Mesenchymal stem cell (in vitro differentiated cells and primary cell): ENCODE data around the gene CEP97.
A peak's percentile ranks its signal among the peaks of the same experiment; 100 is the strongest.
"Not testable (repeated sequence)": the region's sequence is repeated elsewhere in the genome, so short reads cannot be mapped to it uniquely, and the experiment has no call there.

Experiments
- DNase-seq: peaks from one replicate; pipeline ENCODE4 v3.0.0-alpha.2; 2013
- H2AFZ ChIP-seq: one replicate; pipeline ENCODE4 v1.6.1; 2013; ENCODE audit warnings: low read depth, mild to moderate bottlenecking, control low read depth, inconsistent platforms, low read length, moderate library complexity
- H2AK5ac ChIP-seq: 2 replicates; pipeline ENCODE4 v1.6.1; 2013; ENCODE audit warnings: low read length, moderate library complexity, mild to moderate bottlenecking, inconsistent platforms; ENCODE audit not compliant: severe bottlenecking
- H2BK120ac ChIP-seq: one replicate; pipeline ENCODE4 v1.6.1; 2013; ENCODE audit warnings: low read depth, mild to moderate bottlenecking, inconsistent platforms, low read length, moderate library complexity
- H2BK12ac ChIP-seq, 2 experiments: one replicate each; pipeline ENCODE4 v1.6.1; 2013; ENCODE audit warnings: inconsistent platforms in 2 of 2, low read length in 2 of 2, mild to moderate bottlenecking in 2 of 2, moderate library complexity in 2 of 2, control low read depth in 1 of 2
- H2BK15ac ChIP-seq: one replicate; pipeline ENCODE4 v1.6.1; 2013; ENCODE audit warnings: mild to moderate bottlenecking, low read depth, inconsistent platforms; ENCODE audit not compliant: poor library complexity, severe bottlenecking
- H2BK5ac ChIP-seq: 2 replicates; pipeline ENCODE4 v1.6.1; 2013; ENCODE audit warnings: low read depth, mild to moderate bottlenecking, low read length, control low read depth, inconsistent platforms; ENCODE audit not compliant: poor library complexity, severe bottlenecking
- H3K14ac ChIP-seq, 2 experiments: one replicate each; pipeline ENCODE4 v1.6.1; 2013; ENCODE audit warnings: inconsistent platforms in 2 of 2, low read length in 2 of 2, control low read depth in 1 of 2, mild to moderate bottlenecking in 1 of 2, moderate library complexity in 1 of 2
- H3K18ac ChIP-seq, 2 experiments: one replicate each; pipeline ENCODE4 v1.6.1; 2013; ENCODE audit warnings: inconsistent platforms in 2 of 2, low read length in 2 of 2, control low read depth in 1 of 2, low read depth in 1 of 2, mild to moderate bottlenecking in 1 of 2
- H3K23ac ChIP-seq, 2 experiments: one replicate each; pipeline ENCODE4 v1.6.1; 2013; ENCODE audit warnings: inconsistent platforms in 2 of 2, low read length in 2 of 2, mild to moderate bottlenecking in 2 of 2, moderate library complexity in 2 of 2, control low read depth in 1 of 2
- H3K27ac ChIP-seq: 2 replicates; pipeline ENCODE4 v1.5.1; 2013; ENCODE audit warnings: mild to moderate bottlenecking, moderate library complexity, low read length, control low read depth, inconsistent platforms; ENCODE audit not compliant: poor library complexity, severe bottlenecking
- H3K27me3 ChIP-seq, 2 experiments: 2 replicates each; pipeline versions ENCODE4 v1.6.1 to v1.7.0; 2013; ENCODE audit warnings: low read length in 2 of 2, mild to moderate bottlenecking in 2 of 2, moderate library complexity in 2 of 2, control low read depth in 1 of 2, inconsistent platforms in 1 of 2; ENCODE audit not compliant: control insufficient read depth in 1 of 2, insufficient read depth in 1 of 2
- H3K36me3 ChIP-seq, 2 experiments: 2 replicates each; pipeline versions ENCODE4 v1.6.1 to v1.7.0; 2013; ENCODE audit warnings: low read length in 2 of 2, control low read depth in 1 of 2, inconsistent platforms in 1 of 2, low read depth in 1 of 2, mild to moderate bottlenecking in 1 of 2; ENCODE audit not compliant: insufficient read depth in 2 of 2, control insufficient read depth in 1 of 2
- H3K4ac ChIP-seq, 2 experiments: one replicate each; pipeline ENCODE4 v1.6.1; 2013; ENCODE audit warnings: inconsistent platforms in 2 of 2, low read length in 2 of 2, mild to moderate bottlenecking in 2 of 2, moderate library complexity in 2 of 2, control low read depth in 1 of 2, low read depth in 1 of 2
- H3K4me1 ChIP-seq: 2 replicates; pipeline ENCODE4 v1.6.1; 2013; ENCODE audit warnings: low read depth, low read length, control low read depth; ENCODE audit not compliant: control insufficient read depth, insufficient read depth
- H3K4me2 ChIP-seq: 2 replicates; pipeline ENCODE4 v1.6.1; 2013; ENCODE audit warnings: low read length, mild to moderate bottlenecking, inconsistent platforms; ENCODE audit not compliant: poor library complexity, severe bottlenecking
- H3K4me3 ChIP-seq, 2 experiments: 2 replicates each; pipeline versions ENCODE4 v1.5.1 to v1.7.0; 2013; ENCODE audit warnings: low read length in 2 of 2, mild to moderate bottlenecking in 2 of 2, control low read depth in 1 of 2, low read depth in 1 of 2; ENCODE audit not compliant: insufficient read depth in 1 of 2
- H3K79me1 ChIP-seq: replicated peaks from 2 replicates; pipeline ENCODE4 v1.6.1; 2013; ENCODE audit warnings: mild to moderate bottlenecking, control low read depth, low read length, inconsistent platforms; ENCODE audit not compliant: poor library complexity, severe bottlenecking
- H3K9ac ChIP-seq: 2 replicates; pipeline ENCODE4 v1.7.0; 2013; ENCODE audit warnings: mild to moderate bottlenecking, low read length, moderate library complexity
- H3K9me3 ChIP-seq: 2 replicates; pipeline ENCODE4 v1.7.0; 2013; ENCODE audit warnings: mild to moderate bottlenecking, low read length; ENCODE audit not compliant: control insufficient read depth
- H4K8ac ChIP-seq: one replicate; pipeline ENCODE4 v1.6.1; 2013; ENCODE audit warnings: inconsistent platforms, mild to moderate bottlenecking, low read length, moderate library complexity
- H4K91ac ChIP-seq: one replicate; pipeline ENCODE4 v1.6.1; 2013; ENCODE audit warnings: mild to moderate bottlenecking, low read length, inconsistent platforms
- WGBS: methylation state at CpG from one replicate; pipeline ENCODE4 v1.1.7; 2013; ENCODE audit warnings: mixed read lengths; 5-methylcytosine and 5-hydroxymethylcytosine counted together

The CEP97 gene

DNA sequence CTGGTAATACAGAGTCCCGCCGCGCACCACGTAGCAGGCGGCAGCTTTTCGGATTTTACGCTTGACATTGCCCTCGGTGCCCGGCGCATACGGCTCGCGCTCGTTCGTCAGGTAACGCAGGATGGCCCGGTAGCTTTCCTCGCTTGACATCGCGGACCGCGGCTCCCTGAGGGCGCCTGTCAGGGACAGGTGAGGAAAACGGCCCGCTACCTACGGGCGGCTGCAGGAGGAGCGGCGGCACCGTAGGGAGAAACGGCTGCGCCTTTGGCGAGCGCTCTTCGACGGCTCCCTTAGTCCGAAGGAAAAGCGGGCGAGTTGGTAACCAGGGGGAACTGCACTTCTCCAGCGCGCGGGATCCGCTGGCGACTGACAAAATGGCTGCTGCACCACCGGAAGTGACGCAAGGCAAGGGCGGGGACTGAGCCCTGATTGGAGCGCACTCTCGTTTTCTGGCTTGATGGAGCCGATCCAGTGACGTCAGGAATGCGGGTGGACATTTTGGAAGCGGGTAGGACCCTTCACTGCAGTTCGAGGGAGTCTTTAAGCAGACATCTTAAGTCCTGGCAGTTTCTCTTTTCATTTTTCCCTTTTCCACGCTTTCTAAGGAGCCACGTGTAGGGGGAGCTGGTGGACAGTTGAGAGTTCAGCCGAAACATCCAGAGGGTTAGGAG is 47.5 kb upstream of the CEP97 start, which contains the start of gene ZBTB11:
Gene ZBTB11 (minus strand): TSS at position 368 of the 671 bp plus-strand sequence. CDS start 218 bp downstream, at position 150.
- Histone ChIP-seq H2BK15ac (peak within 1 kb of the TSS; percentile 93), H3K4me2 (peak within 1 kb of the TSS; percentile 88), H3K27me3 (no peaks in the 10 kb centered on the region), H2AFZ (peak within 1 kb of the TSS; percentile 87), H2BK5ac (peak within 1 kb of the TSS; percentile 46), H2BK12ac (peak within 1 kb of the TSS; percentile 33 to 77), H3K4me1 (peaks cover 15% of the 10 kb centered on the region), H3K4ac (peak within 1 kb of the TSS; percentile 39 to 94), H3K23ac (peak within 1 kb of the TSS; percentile 90 to 92), H3K27ac (peak within 1 kb of the TSS; percentile 64), H3K9ac (peak within 1 kb of the TSS; percentile 96), H2AK5ac (no peak within 1 kb of the TSS), H4K91ac (peak within 1 kb of the TSS; percentile 97), H3K79me1 (peaks cover 4% of the 10 kb centered on the region), H4K8ac (peak within 1 kb of the TSS; percentile 87), H2BK120ac (peak within 1 kb of the TSS; percentile 92), H3K4me3 (peak within 1 kb of the TSS; percentile 99 to 100), H3K14ac (peak within 1 kb of the TSS in 1 of 2 experiments; percentile 99), H3K18ac (peak within 1 kb of the TSS; percentile 98 to 99), H3K36me3 (peaks cover 21 to 22% of the 10 kb centered on the region in 2 experiments), H3K9me3 (no peaks in the 10 kb centered on the region)
- under 1% methylated on average over 53 of the region's 57 CpGs for WGBS
- DNase-seq: peak; percentile 100

GRCh38 chr3:101677436-101678286 is 46.8 kb upstream of the CEP97 start:
- Histone ChIP-seq H3K4me2 (peak overlapping the region; percentile 31), H2BK15ac (no peak overlapping the region), H3K27me3 (no peaks in the 10 kb centered on the region), H3K14ac (no peak overlapping the region), H2BK12ac (no peak overlapping the region), H3K4me3 (peak overlapping the region in 1 of 2 experiments; percentile 99), H2AK5ac (no peak overlapping the region), H2BK120ac (no peak overlapping the region), H3K79me1 (peaks cover 3% of the 10 kb centered on the region), H3K4ac (no peak overlapping the region), H3K4me1 (peaks cover 15% of the 10 kb centered on the region), H3K9me3 (no peaks in the 10 kb centered on the region), H2AFZ (no peak overlapping the region), H3K23ac (no peak overlapping the region), H3K36me3 (peaks cover 24 to 29% of the 10 kb centered on the region in 2 experiments), H3K27ac (peak overlapping the region; percentile 10), H3K9ac (peak overlapping the region; percentile 78), H4K8ac (no peak overlapping the region), H3K18ac (no peak overlapping the region), H4K91ac (no peak overlapping the region), H2BK5ac (no peak overlapping the region)
- DNase-seq: no peak
- 72% methylated on average over 25 of the region's 29 CpGs for WGBS

GRCh38 chr3:101678837-101679236 is 45.6 kb upstream of the CEP97 start:
- not testable (repeated sequence) for H3K4me2 ChIP-seq, H3K27me3 ChIP-seq, H2BK15ac ChIP-seq, H2BK120ac ChIP-seq, H3K4ac ChIP-seq, H3K27ac ChIP-seq, H3K9ac ChIP-seq, H3K9me3 ChIP-seq, H3K23ac ChIP-seq, H2AK5ac ChIP-seq, DNase-seq, H2AFZ ChIP-seq, H3K4me3 ChIP-seq, H3K79me1 ChIP-seq, H4K91ac ChIP-seq, H2BK12ac ChIP-seq, H3K14ac ChIP-seq, H3K18ac ChIP-seq, H4K8ac ChIP-seq, H2BK5ac ChIP-seq
- WGBS: no CpG with 5 or more reads among the region's 2 CpGs
- Histone ChIP-seq H3K36me3 (peaks cover 28 to 40% of the 10 kb centered on the region in 2 experiments), H3K4me1 (peaks cover 18% of the 10 kb centered on the region)

DNA sequence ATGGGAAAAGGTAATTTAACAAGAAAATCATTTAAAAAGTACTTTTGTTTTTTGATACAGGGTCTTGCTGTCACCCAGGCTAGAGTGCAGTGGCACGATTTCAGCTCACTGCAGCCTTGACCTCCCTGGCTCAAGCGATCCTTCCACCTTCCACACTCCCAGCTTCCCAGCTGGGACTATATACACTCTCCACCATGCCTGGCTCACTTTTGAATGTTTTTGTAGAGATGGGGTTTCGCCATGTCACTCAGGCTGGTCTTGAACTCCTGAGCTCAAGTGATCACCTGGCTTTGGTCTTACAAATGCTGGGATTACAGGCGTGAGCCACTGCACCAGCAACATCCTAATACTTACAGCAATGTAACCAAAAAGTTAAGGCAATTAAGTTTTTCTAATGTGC is 43.9 kb upstream of the CEP97 start:
- Histone ChIP-seq H2BK15ac (no peak overlapping the region), H3K9me3 (no peaks in the 10 kb centered on the region), H3K4me1 (peaks cover 20% of the 10 kb centered on the region), H3K9ac (no peak overlapping the region), H2BK5ac (no peak overlapping the region), H3K79me1 (peaks cover 2% of the 10 kb centered on the region), H2BK120ac (no peak overlapping the region), H3K18ac (no peak overlapping the region), H2BK12ac (no peak overlapping the region), H4K91ac (no peak overlapping the region), H2AK5ac (no peak overlapping the region), H3K4ac (no peak overlapping the region), H3K4me2 (no peak overlapping the region), H2AFZ (no peak overlapping the region), H3K27me3 (no peaks in the 10 kb centered on the region), H3K4me3 (no peak overlapping the region), H3K27ac (no peak overlapping the region), H3K36me3 (peaks cover 38 to 57% of the 10 kb centered on the region in 2 experiments), H3K23ac (no peak overlapping the region), H3K14ac (no peak overlapping the region), H4K8ac (no peak overlapping the region)
- no peak for DNase-seq
- WGBS: 91% methylated on average over 4 of the region's 4 CpGs
